ENCODE data around the gene BEST2.
A peak's percentile ranks its signal among the peaks of the same experiment; 100 is the strongest.

Gene BEST2

DNA sequence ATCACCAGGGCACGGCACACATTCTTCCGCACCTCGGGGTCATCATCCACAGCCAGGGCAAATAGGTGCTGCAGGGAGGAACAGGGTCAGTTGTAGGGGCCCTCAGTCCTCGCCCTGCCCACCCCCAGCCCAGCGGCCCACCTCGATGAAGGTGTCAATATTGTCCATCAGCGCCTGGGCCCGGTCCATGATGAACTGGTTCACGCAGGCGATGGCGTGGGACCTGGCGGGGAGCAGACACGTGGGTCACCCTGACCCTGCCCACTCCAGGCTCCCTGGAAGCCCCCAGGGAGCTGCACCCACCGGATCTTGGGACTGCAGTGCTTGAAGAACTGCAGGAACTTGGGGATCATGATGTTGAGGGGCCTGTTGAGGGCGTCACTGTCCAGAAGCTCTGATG lies 36.5 kb upstream of the BEST2 start:
- H3K4me3 ChIP-seq (IDR thresholded peaks at IDR 0.05; ENCODE audit: insufficient read depth, low read depth, low read length) = no peak overlapping the region
- TF ChIP-seq, protein P1, sequence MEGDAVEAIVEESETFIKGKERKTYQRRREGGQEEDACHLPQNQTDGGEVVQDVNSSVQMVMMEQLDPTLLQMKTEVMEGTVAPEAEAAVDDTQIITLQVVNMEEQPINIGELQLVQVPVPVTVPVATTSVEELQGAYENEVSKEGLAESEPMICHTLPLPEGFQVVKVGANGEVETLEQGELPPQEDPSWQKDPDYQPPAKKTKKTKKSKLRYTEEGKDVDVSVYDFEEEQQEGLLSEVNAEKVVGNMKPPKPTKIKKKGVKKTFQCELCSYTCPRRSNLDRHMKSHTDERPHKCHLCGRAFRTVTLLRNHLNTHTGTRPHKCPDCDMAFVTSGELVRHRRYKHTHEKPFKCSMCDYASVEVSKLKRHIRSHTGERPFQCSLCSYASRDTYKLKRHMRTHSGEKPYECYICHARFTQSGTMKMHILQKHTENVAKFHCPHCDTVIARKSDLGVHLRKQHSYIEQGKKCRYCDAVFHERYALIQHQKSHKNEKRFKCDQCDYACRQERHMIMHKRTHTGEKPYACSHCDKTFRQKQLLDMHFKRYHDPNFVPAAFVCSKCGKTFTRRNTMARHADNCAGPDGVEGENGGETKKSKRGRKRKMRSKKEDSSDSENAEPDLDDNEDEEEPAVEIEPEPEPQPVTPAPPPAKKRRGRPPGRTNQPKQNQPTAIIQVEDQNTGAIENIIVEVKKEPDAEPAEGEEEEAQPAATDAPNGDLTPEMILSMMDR (conservative IDR thresholded peaks at IDR 0.05; ENCODE audit: low read depth, low read length) = no peak
- H2AFZ ChIP-seq (ENCODE audit: low read depth) = no peak overlapping the region
- no peaks in the 10 kb centered on the region for H3K27me3 ChIP-seq (ENCODE audit: insufficient read depth, low read depth)
- H3K9ac ChIP-seq = no peak overlapping the region
- no peak overlapping the region for H3K4me2 ChIP-seq
- H3K27ac ChIP-seq = no peak overlapping the region
- peaks cover 29% of the 10 kb centered on the region for H3K79me2 ChIP-seq (ENCODE audit: insufficient read depth, low read depth)
- H3K36me3 ChIP-seq (ENCODE audit: insufficient read depth) = peaks cover 17% of the 10 kb centered on the region; the same call in 1 of the 2 replicates
- no peaks in the 10 kb centered on the region for H4K20me1 ChIP-seq (ENCODE audit: insufficient read depth)
- peaks cover 29% of the 10 kb centered on the region for H3K4me1 ChIP-seq (ENCODE audit: low read depth, poor library complexity, severe bottlenecking)

DNA sequence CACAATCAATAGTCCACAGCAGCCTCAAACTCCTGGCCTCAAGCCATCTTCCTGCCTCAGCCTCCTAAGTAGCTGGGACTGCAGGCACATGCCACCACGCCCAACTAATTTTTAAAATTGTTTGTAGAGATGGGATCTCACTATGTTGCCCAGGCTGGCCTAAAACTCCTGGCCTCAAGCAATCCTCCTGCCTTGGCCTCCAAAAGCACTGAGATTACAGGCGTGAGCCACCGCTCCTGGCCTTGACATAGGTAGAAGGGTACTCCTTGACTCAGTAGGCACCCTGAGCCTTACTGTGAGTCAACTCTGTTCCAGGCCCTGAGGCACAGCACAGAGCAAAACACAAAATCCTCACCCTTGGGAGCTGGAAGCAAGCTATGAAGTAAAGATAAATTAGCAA lies 35.7 kb upstream of the BEST2 start:
- H3K4me2 ChIP-seq = no peak overlapping the region
- no peak overlapping the region for H3K27ac ChIP-seq
- no peak overlapping the region for H3K9ac ChIP-seq
- no peak overlapping the region for H2AFZ ChIP-seq (ENCODE audit: low read depth)
- H4K20me1 ChIP-seq (ENCODE audit: insufficient read depth) = no peaks in the 10 kb centered on the region
- no peak overlapping the region for H3K4me3 ChIP-seq (IDR thresholded peaks at IDR 0.05; ENCODE audit: insufficient read depth, low read depth, low read length)
- peaks cover 13% of the 10 kb centered on the region; the same call in 1 of the 2 replicates for H3K36me3 ChIP-seq (ENCODE audit: insufficient read depth)
- TF ChIP-seq, protein P1 (conservative IDR thresholded peaks at IDR 0.05; ENCODE audit: low read depth, low read length) = no peak
- H3K4me1 ChIP-seq (ENCODE audit: low read depth, poor library complexity, severe bottlenecking) = peaks cover 33% of the 10 kb centered on the region
- H3K27me3 ChIP-seq (ENCODE audit: insufficient read depth, low read depth) = no peaks in the 10 kb centered on the region
- H3K79me2 ChIP-seq (ENCODE audit: insufficient read depth, low read depth) = peaks cover 37% of the 10 kb centered on the region

DNA sequence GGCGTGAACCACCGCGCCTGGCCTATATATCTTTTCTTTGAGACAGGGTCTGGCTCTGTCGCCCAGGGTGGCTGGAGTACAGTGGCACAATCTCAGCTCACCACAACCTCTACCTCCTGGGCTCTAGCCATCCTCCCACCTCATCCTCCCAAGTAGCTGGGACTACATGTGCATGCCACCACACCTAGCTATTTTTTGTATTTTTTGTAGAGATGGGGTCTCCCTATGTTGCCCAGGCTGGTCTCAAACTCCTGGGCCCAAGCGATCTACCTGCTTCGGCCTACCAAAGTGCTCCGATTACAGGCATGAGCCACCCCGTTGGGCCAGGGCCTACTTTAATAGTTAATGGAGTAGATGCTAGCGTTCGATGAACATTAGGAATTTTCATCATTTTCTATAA lies 31.3 kb upstream of the BEST2 start:
- Histone ChIP-seq H3K4me2 (no peak overlapping the region; the same call in 1 of the 2 replicates), H3K79me2 (ENCODE audit: insufficient read depth, low read depth) (peaks cover 64% of the 10 kb centered on the region), H3K27me3 (ENCODE audit: insufficient read depth, low read depth) (no peaks in the 10 kb centered on the region), H2AFZ (ENCODE audit: low read depth) (no peak overlapping the region), H3K27ac (no peak overlapping the region), H3K36me3 (ENCODE audit: insufficient read depth) (peaks cover 6% of the 10 kb centered on the region; the same call in 1 of the 2 replicates), H3K9ac (no peak overlapping the region), H3K4me1 (ENCODE audit: low read depth, poor library complexity, severe bottlenecking) (peaks cover 42% of the 10 kb centered on the region), H4K20me1 (ENCODE audit: insufficient read depth) (no peaks in the 10 kb centered on the region), H3K4me3 (IDR thresholded peaks at IDR 0.05; ENCODE audit: insufficient read depth, low read depth, low read length) (no peak overlapping the region)
- TF ChIP-seq, protein P1 (conservative IDR thresholded peaks at IDR 0.05; ENCODE audit: low read depth, low read length) = no peak

- Histone ChIP-seq H3K27ac (peak overlapping the region; percentile 74; the same call in 1 of the 2 replicates), H3K27me3 (ENCODE audit: insufficient read depth, low read depth) (no peaks in the 10 kb centered on the region), H3K79me2 (ENCODE audit: insufficient read depth, low read depth) (peaks cover 64% of the 10 kb centered on the region), H4K20me1 (ENCODE audit: insufficient read depth) (no peaks in the 10 kb centered on the region), H3K36me3 (ENCODE audit: insufficient read depth) (peaks cover 6% of the 10 kb centered on the region; the same call in 1 of the 2 replicates), H3K4me1 (ENCODE audit: low read depth, poor library complexity, severe bottlenecking) (peaks cover 42% of the 10 kb centered on the region), H2AFZ (ENCODE audit: low read depth) (no peak overlapping the region), H3K4me2 (peak overlapping the region; percentile 89), H3K4me3 (IDR thresholded peaks at IDR 0.05; ENCODE audit: insufficient read depth, low read depth, low read length) (no peak overlapping the region), H3K9ac (peak overlapping the region; percentile 92; the same call in 1 of the 2 replicates)
- TF ChIP-seq, protein P1 (conservative IDR thresholded peaks at IDR 0.05; ENCODE audit: low read depth, low read length) = no peak
Measured at GRCh38 chr19:12720851-12721655, 30.5 kb upstream of the BEST2 start.
